ENCODE measurements around the gene SLC28A1.

The SLC28A1 gene

GRCh38 chr15:84969257-84969656, 84.8 kb downstream of the SLC28A1 start:
- no peak overlapping the region for H3K4me3 ChIP-seq (ENCODE audit: control insufficient read depth, low read depth, low read length)
- TF ChIP-seq CTCF (conservative IDR thresholded peaks at IDR 0.05; ENCODE audit: control insufficient read depth, insufficient read depth, low read depth, low read length) = no peak
- no peak for DNase-seq (ENCODE audit: low read depth)

- no peak for DNase-seq (ENCODE audit: low read depth)
- no peak overlapping the region for H3K4me3 ChIP-seq (ENCODE audit: control insufficient read depth, low read depth, low read length)
- no peak for TF ChIP-seq CTCF (conservative IDR thresholded peaks at IDR 0.05; ENCODE audit: control insufficient read depth, insufficient read depth, low read depth, low read length)
Measured at GRCh38 chr15:84970843-84971242, 86.4 kb downstream of the SLC28A1 start.

- TF ChIP-seq CTCF (conservative IDR thresholded peaks at IDR 0.05; ENCODE audit: control insufficient read depth, insufficient read depth, low read depth, low read length) = no peak
- no peak for DNase-seq (ENCODE audit: low read depth)
- H3K4me3 ChIP-seq (ENCODE audit: control insufficient read depth, low read depth, low read length) = no peak overlapping the region
Measured at GRCh38 chr15:84973492-84974460, 89.3 kb downstream of the SLC28A1 start.

- no peak for TF ChIP-seq CTCF (conservative IDR thresholded peaks at IDR 0.05; ENCODE audit: control insufficient read depth, insufficient read depth, low read depth, low read length)
- no peak overlapping the region for H3K4me3 ChIP-seq (ENCODE audit: control insufficient read depth, low read depth, low read length)
- DNase-seq (ENCODE audit: low read depth) = no peak
Measured at GRCh38 chr15:84975871-84976351, 91.4 kb downstream of the SLC28A1 start.

GRCh38 chr15:84976746-84977345, 92.4 kb downstream of the SLC28A1 start:
- no peak overlapping the region for H3K4me3 ChIP-seq (ENCODE audit: control insufficient read depth, low read depth, low read length)
- TF ChIP-seq CTCF (conservative IDR thresholded peaks at IDR 0.05; ENCODE audit: control insufficient read depth, insufficient read depth, low read depth, low read length) = no peak
- no peak for DNase-seq (ENCODE audit: low read depth)

- DNase-seq (ENCODE audit: low read depth) = no peak
- no peak overlapping the region for H3K4me3 ChIP-seq (ENCODE audit: control insufficient read depth, low read depth, low read length)
- no peak for TF ChIP-seq CTCF (conservative IDR thresholded peaks at IDR 0.05; ENCODE audit: control insufficient read depth, insufficient read depth, low read depth, low read length)
Measured at GRCh38 chr15:84979651-84980050, 95.2 kb downstream of the SLC28A1 start.

Measured in fibroblast of mammary gland (primary cell).